Caco-2 (cell line): Measurements from ENCODE around the gene GNB1. TPM values are rescaled to one million over a fixed set of nuclear protein-coding genes. Genes with fewer than 3 reads are reported as not detected.

Source experiments
- BruUV-seq: library from RNA; stranded (reverse); fragments of 400-500 nt; replicated peaks from 2 replicates; lab custom pipeline; 2021; lab: Mats Ljungman, UMichigan
- CTCF ChIA-PET: fragments of 300-600 bp; sonication (Branson Sonifier 250); formaldehyde crosslinking; loops from one replicate; lab custom pipeline; 2022; ENCODE audit warnings: antibody characterized with exemption; lab: Charles Lee
- POLR2A ChIA-PET: fragments of 300-600 bp; sonication (Branson Sonifier 250); formaldehyde crosslinking; loops from one replicate; lab custom pipeline; 2022; ENCODE audit warnings: antibody characterized with exemption; lab: Charles Lee
- DNase-seq, 2 experiments: peaks; one replicate each; pipeline versions ENCODE4 v3.0.0 to v3.0.0-alpha.2; 2020 to 2022
- H3K27me3 ChIP-seq: replicated peaks from 2 replicates; pipeline ENCODE4 v1.6.0; 2011; ENCODE audit warnings: low read length; ENCODE audit not compliant: control insufficient read depth, insufficient read depth
- H3K36me3 ChIP-seq: 2 replicates; pipeline ENCODE4 v1.5.1; 2011; ENCODE audit warnings: low read length; ENCODE audit not compliant: control insufficient read depth, insufficient read depth
- H3K4me1 ChIP-seq: fragments of 250-450 bp; sonication (Bioruptor Pico); 2 replicates; pipeline ENCODE4 v1.5.1; 2020; ENCODE audit warnings: mild to moderate bottlenecking
- H3K4me3 ChIP-seq: 2 replicates; pipeline ENCODE4 v1.5.1; 2011; ENCODE audit warnings: low read depth, mild to moderate bottlenecking, control low read depth, low read length
- H3K9me3 ChIP-seq: fragments of 250-450 bp; sonication (Bioruptor Pico); 2 replicates; pipeline ENCODE4 v1.5.1; 2020; ENCODE audit warnings: mild to moderate bottlenecking, moderate library complexity
- H3K27ac Mint-ChIP-seq: one replicate; pipeline ENCODE4 v1.8.0; 2022; ENCODE audit warnings: mixed read lengths; ENCODE audit not compliant: unreplicated experiment
- H3K27me3 Mint-ChIP-seq: one replicate; pipeline ENCODE4 v1.8.0; 2022; ENCODE audit warnings: mixed read lengths; ENCODE audit not compliant: insufficient read depth, unreplicated experiment
- H3K36me3 Mint-ChIP-seq: one replicate; pipeline ENCODE4 v1.8.0; 2022; ENCODE audit warnings: mild to moderate bottlenecking, mixed read lengths; ENCODE audit not compliant: insufficient read depth, unreplicated experiment
- H3K4me1 Mint-ChIP-seq: one replicate; pipeline ENCODE4 v1.8.0; 2022; ENCODE audit warnings: low read depth, mixed read lengths; ENCODE audit not compliant: unreplicated experiment
- H3K4me3 Mint-ChIP-seq: one replicate; pipeline ENCODE4 v1.8.0; 2022; ENCODE audit warnings: mild to moderate bottlenecking, moderate library complexity, mixed read lengths; ENCODE audit not compliant: unreplicated experiment
- H3K9me3 Mint-ChIP-seq: one replicate; pipeline ENCODE4 v1.8.0; 2022; ENCODE audit warnings: mixed read lengths; ENCODE audit not compliant: unreplicated experiment
- intact Hi-C: fragments of 100-400 bp; cut with micrococcal nuclease; formaldehyde crosslinking; loops from one replicate; pipeline ENCODE4 v1.10.0; 2022; ENCODE audit not compliant: unreplicated experiment
- total RNA-seq: library from RNA; stranded (reverse); gene quantifications from 2 replicates; pipeline ENCODE4 v1.2.3, GENCODE V29; 2022
- TF ChIP-seq, protein P1 (sequence below), 2 experiments: fragments of 200-600 bp in 1 of 2; IDR thresholded peaks; 1 replicate in 1 of 2; 2 replicates in 1 of 2; pipeline versions ENCODE4 v1.5.1 to v1.8.0; 2011 to 2022; ENCODE audit warnings: antibody characterized with exemption in 1 of 2, control low read depth in 1 of 2, inconsistent platforms in 1 of 2, low read depth in 1 of 2, low read length in 1 of 2, mild to moderate bottlenecking in 1 of 2, moderate library complexity in 1 of 2; ENCODE audit not compliant: insufficient read depth in 1 of 2, severe bottlenecking in 1 of 2, unreplicated experiment in 1 of 2

GNB1 gene
- total RNA-seq, 1 experiment from 2014 or later = 301 TPM

DNA sequence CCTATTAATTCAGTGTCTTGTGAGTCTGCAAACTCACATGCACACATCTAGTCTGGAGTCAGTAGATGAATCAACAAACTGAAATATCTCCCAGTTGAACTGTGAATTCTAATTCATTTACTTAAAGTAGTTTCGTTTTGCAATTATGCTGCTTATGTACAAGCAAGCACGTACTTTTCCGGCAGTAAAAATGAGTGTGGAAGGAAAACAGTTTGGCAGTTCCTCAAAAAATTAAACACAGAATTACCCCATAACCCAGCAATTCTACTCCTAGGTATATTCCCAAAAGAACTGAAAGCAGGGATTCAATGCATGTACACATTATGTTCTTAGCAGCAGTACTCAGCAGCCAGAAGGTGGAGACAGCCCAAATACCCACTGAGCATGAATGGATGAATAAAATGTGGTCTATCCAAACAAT lies 49.3 kb downstream of the GNB1 start:
- peaks cover 43% of the 10 kb centered on the region for H3K36me3 Mint-ChIP-seq
- H3K9me3 ChIP-seq = no peaks in the 10 kb centered on the region
- no peak for DNase-seq
- no peaks in the 10 kb centered on the region for H3K4me1 ChIP-seq
- H3K27ac Mint-ChIP-seq = no peak overlapping the region
- H3K4me1 Mint-ChIP-seq = peaks cover under 1% of the 10 kb centered on the region
- TF ChIP-seq, protein P1, sequence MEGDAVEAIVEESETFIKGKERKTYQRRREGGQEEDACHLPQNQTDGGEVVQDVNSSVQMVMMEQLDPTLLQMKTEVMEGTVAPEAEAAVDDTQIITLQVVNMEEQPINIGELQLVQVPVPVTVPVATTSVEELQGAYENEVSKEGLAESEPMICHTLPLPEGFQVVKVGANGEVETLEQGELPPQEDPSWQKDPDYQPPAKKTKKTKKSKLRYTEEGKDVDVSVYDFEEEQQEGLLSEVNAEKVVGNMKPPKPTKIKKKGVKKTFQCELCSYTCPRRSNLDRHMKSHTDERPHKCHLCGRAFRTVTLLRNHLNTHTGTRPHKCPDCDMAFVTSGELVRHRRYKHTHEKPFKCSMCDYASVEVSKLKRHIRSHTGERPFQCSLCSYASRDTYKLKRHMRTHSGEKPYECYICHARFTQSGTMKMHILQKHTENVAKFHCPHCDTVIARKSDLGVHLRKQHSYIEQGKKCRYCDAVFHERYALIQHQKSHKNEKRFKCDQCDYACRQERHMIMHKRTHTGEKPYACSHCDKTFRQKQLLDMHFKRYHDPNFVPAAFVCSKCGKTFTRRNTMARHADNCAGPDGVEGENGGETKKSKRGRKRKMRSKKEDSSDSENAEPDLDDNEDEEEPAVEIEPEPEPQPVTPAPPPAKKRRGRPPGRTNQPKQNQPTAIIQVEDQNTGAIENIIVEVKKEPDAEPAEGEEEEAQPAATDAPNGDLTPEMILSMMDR (IDR thresholded peaks at IDR 0.05; ENCODE audit: insufficient read depth in 1 of 2, low read depth in 1 of 2, low read length in 1 of 2, severe bottlenecking in 1 of 2, unreplicated experiment in 1 of 2) = no peak
- H3K4me3 ChIP-seq = no peak overlapping the region
- no peaks in the 10 kb centered on the region for H3K36me3 ChIP-seq
- H3K27me3 ChIP-seq = no peaks in the 10 kb centered on the region
- intact Hi-C loops = loop anchor here (5.0 kb wide), 1 partner anchor 66 kb away; no protein-coding TSS in a partner anchor
- BruUV-seq = no TSS peak
- no peaks in the 10 kb centered on the region for H3K9me3 Mint-ChIP-seq
- H3K27me3 Mint-ChIP-seq = no peaks in the 10 kb centered on the region
- ChIA-PET CTCF (interaction anchor here (0.7 kb wide), 1 partner anchor 67 kb away, joined by 4 read pairs; no protein-coding TSS in a partner anchor), POLR2A (no interaction called here)
- H3K4me3 Mint-ChIP-seq = no peak overlapping the region

DNA sequence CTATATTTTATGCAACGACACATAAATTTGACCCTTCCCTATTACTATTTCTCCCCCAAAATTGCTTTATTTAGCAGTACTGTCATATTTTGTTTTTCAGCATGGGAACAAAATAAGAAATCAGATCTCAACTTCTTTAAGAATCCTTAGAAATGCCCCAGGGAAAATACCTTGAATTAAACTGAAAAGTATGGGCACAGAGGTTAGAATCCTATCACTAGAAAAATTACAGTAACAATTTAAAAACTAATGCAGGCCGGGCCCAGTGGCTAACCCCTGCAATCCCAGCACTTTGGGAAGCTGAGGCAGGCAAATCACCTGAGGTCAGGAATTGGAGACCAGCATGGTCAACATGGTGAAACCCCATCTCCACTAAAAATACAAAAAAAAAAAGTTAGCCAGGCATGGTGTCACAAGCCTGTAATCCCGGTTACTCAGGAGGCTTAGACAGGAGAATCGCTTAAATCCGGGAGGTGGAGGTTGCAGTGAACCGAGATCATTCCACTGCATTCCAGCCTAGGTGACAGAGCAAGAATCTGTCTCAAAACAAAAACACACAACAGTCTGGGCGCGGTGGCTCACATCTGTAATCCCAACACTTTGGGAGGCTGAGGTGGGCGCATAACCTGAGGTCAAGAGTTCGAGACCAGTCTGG lies 51.4 kb downstream of the GNB1 start:
- ChIA-PET CTCF (no interaction called here), POLR2A (no interaction called here)
- no peaks in the 10 kb centered on the region for H3K27me3 Mint-ChIP-seq
- no peak for DNase-seq
- Histone ChIP-seq H3K27me3 (no peaks in the 10 kb centered on the region), H3K4me1 (no peaks in the 10 kb centered on the region), H3K36me3 (no peaks in the 10 kb centered on the region; the same call in 1 of the 2 replicates), H3K9me3 (no peaks in the 10 kb centered on the region), H3K4me3 (no peak overlapping the region)
- no peaks in the 10 kb centered on the region for H3K4me1 Mint-ChIP-seq
- peaks cover 64% of the 10 kb centered on the region for H3K36me3 Mint-ChIP-seq
- H3K27ac Mint-ChIP-seq = no peak overlapping the region
- no peak overlapping the region for H3K4me3 Mint-ChIP-seq
- no peaks in the 10 kb centered on the region for H3K9me3 Mint-ChIP-seq
- BruUV-seq = no TSS peak
- TF ChIP-seq, protein P1 (IDR thresholded peaks at IDR 0.05; ENCODE audit: insufficient read depth in 1 of 2, low read depth in 1 of 2, low read length in 1 of 2, severe bottlenecking in 1 of 2, unreplicated experiment in 1 of 2) = no peak
- intact Hi-C loops = no loop called here

DNA sequence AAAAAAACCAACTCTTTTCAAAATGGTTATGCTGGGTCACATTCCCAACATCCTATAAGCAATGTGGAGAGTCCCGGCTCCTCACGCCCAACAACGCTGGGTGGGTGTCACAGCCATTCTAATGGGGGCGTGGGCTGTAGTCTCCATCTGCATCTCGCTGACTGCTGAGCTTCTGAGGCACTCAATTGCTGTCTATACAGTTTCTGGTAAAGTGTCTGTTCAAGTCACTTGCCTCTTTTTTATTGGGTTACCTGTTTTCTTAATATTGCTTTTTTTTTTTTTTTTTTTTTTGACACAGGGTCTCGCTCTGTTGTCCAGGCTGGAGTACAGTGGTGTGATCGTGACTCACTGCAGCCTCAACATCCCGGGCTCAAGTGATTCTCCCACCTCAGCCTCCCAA lies 54.8 kb downstream of the GNB1 start:
- H3K36me3 ChIP-seq = no peaks in the 10 kb centered on the region; the same call in 1 of the 2 replicates

More for the DNA sequence above, 54.8 kb downstream of the GNB1 start:
- Histone ChIP-seq H3K9me3 (no peaks in the 10 kb centered on the region), H3K4me3 (no peak overlapping the region), H3K4me1 (no peaks in the 10 kb centered on the region), H3K27me3 (no peaks in the 10 kb centered on the region)
- CTCF ChIA-PET = no interaction called here
- intact Hi-C loops = no loop called here
- Mint-ChIP-seq H3K27ac (no peak overlapping the region), H3K4me3 (no peak overlapping the region), H3K4me1 (no peaks in the 10 kb centered on the region), H3K36me3 (peaks cover 77% of the 10 kb centered on the region), H3K9me3 (no peaks in the 10 kb centered on the region), H3K27me3 (no peaks in the 10 kb centered on the region)
- BruUV-seq = no TSS peak
- TF ChIP-seq, protein P1 (IDR thresholded peaks at IDR 0.05; ENCODE audit: insufficient read depth in 1 of 2, low read depth in 1 of 2, low read length in 1 of 2, severe bottlenecking in 1 of 2, unreplicated experiment in 1 of 2) = no peak
- POLR2A ChIA-PET = no interaction called here
- DNase-seq = no peak
